ENCODE data around the gene LRRC14B.

LRRC14B gene
- long read RNA-seq: 0 reads

DNA sequence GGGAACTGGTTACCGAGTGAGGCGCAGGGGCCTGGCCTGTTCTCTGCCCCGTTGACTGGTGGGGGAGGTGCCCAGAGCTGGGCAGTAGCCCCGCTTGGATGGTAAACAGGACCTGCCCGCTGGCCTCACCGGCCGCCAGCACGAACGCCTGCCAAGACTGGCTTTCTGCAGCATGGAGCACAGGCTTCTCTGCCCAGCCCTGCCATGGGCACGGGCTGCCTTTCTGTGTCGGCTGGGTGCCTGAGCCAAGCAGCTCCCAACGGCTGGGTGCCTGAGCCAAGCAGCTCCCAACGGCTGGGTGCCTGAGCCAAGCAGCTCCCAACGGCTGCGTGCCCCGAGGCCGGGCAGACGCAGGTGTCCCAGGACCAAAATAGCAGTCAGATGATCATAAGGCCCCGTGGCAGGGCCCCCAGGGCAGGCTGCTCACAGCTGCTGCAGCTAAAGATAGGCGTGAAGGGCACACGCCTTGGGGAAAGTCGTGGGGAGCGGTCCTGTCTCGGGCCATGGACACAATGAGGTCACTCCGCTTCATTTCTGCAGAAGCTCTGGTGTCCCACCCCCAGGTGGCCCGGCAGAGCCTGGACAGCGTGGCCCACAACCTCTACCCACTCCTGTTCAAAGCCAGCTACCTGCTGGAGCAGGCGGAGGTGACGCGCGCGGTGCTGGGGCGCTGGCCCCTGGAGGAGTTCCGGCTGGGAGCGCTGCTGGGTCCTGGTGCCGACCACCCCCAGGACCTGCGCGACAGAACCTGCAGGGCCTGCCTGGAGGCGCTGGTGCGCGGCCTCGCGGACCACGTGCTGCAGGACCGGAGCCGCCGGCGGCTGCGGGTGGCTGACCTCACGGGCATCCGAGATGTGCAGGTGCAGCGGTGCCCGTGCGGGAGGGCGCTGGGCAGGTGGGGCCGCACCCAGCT, at the start of gene LRRC14B:
Gene LRRC14B, plus strand, starts transcription at position 460 of the 913 bp plus-strand sequence. Its CDS starts 44 bp downstream, at position 504.
- Histone ChIP-seq H3K27ac (replicated peaks) (no peak within 1 kb of the TSS), H3K4me3 (replicated peaks; ENCODE audit: insufficient read depth, low read length) (no peak within 1 kb of the TSS), H3K27me3 (ENCODE audit: insufficient read depth, poor library complexity, severe bottlenecking) (no peaks in the 10 kb centered on the region)
- peak; percentile 25 to 26 for DNase-seq (ENCODE audit: low read depth in 1 of 2, low spot score in 1 of 2)
- TF ChIP-seq GABPA (IDR thresholded peaks at IDR 0.05; ENCODE audit: low read depth) (no peak), POLR2AphosphoS5 (IDR thresholded peaks at IDR 0.05; ENCODE audit: low read depth) (peak; percentile 18; the same call in 1 of the 2 replicates), SPI1 (IDR thresholded peaks at IDR 0.05; ENCODE audit: borderline replicate concordance, low read depth) (no peak)
- TF ChIP-seq, protein P1, sequence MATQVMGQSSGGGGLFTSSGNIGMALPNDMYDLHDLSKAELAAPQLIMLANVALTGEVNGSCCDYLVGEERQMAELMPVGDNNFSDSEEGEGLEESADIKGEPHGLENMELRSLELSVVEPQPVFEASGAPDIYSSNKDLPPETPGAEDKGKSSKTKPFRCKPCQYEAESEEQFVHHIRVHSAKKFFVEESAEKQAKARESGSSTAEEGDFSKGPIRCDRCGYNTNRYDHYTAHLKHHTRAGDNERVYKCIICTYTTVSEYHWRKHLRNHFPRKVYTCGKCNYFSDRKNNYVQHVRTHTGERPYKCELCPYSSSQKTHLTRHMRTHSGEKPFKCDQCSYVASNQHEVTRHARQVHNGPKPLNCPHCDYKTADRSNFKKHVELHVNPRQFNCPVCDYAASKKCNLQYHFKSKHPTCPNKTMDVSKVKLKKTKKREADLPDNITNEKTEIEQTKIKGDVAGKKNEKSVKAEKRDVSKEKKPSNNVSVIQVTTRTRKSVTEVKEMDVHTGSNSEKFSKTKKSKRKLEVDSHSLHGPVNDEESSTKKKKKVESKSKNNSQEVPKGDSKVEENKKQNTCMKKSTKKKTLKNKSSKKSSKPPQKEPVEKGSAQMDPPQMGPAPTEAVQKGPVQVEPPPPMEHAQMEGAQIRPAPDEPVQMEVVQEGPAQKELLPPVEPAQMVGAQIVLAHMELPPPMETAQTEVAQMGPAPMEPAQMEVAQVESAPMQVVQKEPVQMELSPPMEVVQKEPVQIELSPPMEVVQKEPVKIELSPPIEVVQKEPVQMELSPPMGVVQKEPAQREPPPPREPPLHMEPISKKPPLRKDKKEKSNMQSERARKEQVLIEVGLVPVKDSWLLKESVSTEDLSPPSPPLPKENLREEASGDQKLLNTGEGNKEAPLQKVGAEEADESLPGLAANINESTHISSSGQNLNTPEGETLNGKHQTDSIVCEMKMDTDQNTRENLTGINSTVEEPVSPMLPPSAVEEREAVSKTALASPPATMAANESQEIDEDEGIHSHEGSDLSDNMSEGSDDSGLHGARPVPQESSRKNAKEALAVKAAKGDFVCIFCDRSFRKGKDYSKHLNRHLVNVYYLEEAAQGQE (IDR thresholded peaks at IDR 0.05; ENCODE audit: insufficient replicate concordance, low read depth): no peak

- H3K27me3 ChIP-seq (ENCODE audit: insufficient read depth, poor library complexity, severe bottlenecking): no peaks in the 10 kb centered on the region
- H3K4me3 ChIP-seq (replicated peaks; ENCODE audit: insufficient read depth, low read length): no peak overlapping the region
- no peak overlapping the region for H3K27ac ChIP-seq (replicated peaks)
- TF ChIP-seq, protein P1 (IDR thresholded peaks at IDR 0.05; ENCODE audit: insufficient replicate concordance, low read depth): no peak
- TF ChIP-seq GABPA (IDR thresholded peaks at IDR 0.05; ENCODE audit: low read depth) (no peak), SPI1 (IDR thresholded peaks at IDR 0.05; ENCODE audit: borderline replicate concordance, low read depth) (no peak)
- DNase-seq (ENCODE audit: low read depth in 1 of 2, low spot score in 1 of 2): no peak
Measured at GRCh38 chr5:141761-142160, 49.5 kb upstream of the LRRC14B start.

- Histone ChIP-seq H3K4me3 (replicated peaks; ENCODE audit: insufficient read depth, low read length) (no peak overlapping the region), H3K27me3 (ENCODE audit: insufficient read depth, poor library complexity, severe bottlenecking) (no peaks in the 10 kb centered on the region), H3K27ac (replicated peaks) (no peak overlapping the region)
- no peak for DNase-seq (ENCODE audit: low read depth in 1 of 2, low spot score in 1 of 2)
- no peak for TF ChIP-seq CTCF (IDR thresholded peaks at IDR 0.05; ENCODE audit: insufficient read depth, low read length)
- no peak for TF ChIP-seq GABPA (IDR thresholded peaks at IDR 0.05; ENCODE audit: low read depth)
- TF ChIP-seq, protein P1 (IDR thresholded peaks at IDR 0.05; ENCODE audit: insufficient replicate concordance, low read depth): no peak
- TF ChIP-seq SPI1 (IDR thresholded peaks at IDR 0.05; ENCODE audit: borderline replicate concordance, low read depth): no peak
- TF ChIP-seq POLR2AphosphoS5 (IDR thresholded peaks at IDR 0.05; ENCODE audit: low read depth): no peak
Measured at GRCh38 chr5:142246-142810, 49.0 kb upstream of the LRRC14B start.

All from HL-60 (cell line).